ENCODE measurements around the gene BSN.

Gene BSN

GRCh38 chr3:49529567-49529966, 24.7 kb upstream of the BSN start:
- no peak overlapping the region for H3K4me3 ChIP-seq (replicated peaks; ENCODE audit: low read depth, low read length)
- DNase-seq (ENCODE audit: extremely low read depth, low read depth): no peak
- TF ChIP-seq CTCF (IDR thresholded peaks at IDR 0.05; ENCODE audit: low read depth, low read length, missing control alignments): no peak

- DNase-seq (ENCODE audit: extremely low read depth, low read depth): no peak
- no peak overlapping the region for H3K4me3 ChIP-seq (replicated peaks; ENCODE audit: low read depth, low read length)
- no peak for TF ChIP-seq CTCF (IDR thresholded peaks at IDR 0.05; ENCODE audit: low read depth, low read length, missing control alignments)
Observed at GRCh38 chr3:49530231-49530630, 24.0 kb upstream of the BSN start.

GRCh38 chr3:49530701-49531100, 23.6 kb upstream of the BSN start:
- no peak for TF ChIP-seq CTCF (IDR thresholded peaks at IDR 0.05; ENCODE audit: low read depth, low read length, missing control alignments)
- DNase-seq (ENCODE audit: extremely low read depth, low read depth): no peak
- no peak overlapping the region for H3K4me3 ChIP-seq (replicated peaks; ENCODE audit: low read depth, low read length)

- DNase-seq (ENCODE audit: extremely low read depth, low read depth): no peak
- no peak overlapping the region for H3K4me3 ChIP-seq (replicated peaks; ENCODE audit: low read depth, low read length)
- no peak for TF ChIP-seq CTCF (IDR thresholded peaks at IDR 0.05; ENCODE audit: low read depth, low read length, missing control alignments)
Observed at GRCh38 chr3:49531218-49531617, 23.1 kb upstream of the BSN start.

GRCh38 chr3:49531715-49532114, 22.6 kb upstream of the BSN start:
- no peak for DNase-seq (ENCODE audit: extremely low read depth, low read depth)
- no peak overlapping the region for H3K4me3 ChIP-seq (replicated peaks; ENCODE audit: low read depth, low read length)
- no peak for TF ChIP-seq CTCF (IDR thresholded peaks at IDR 0.05; ENCODE audit: low read depth, low read length, missing control alignments)

- no peak overlapping the region for H3K4me3 ChIP-seq (replicated peaks; ENCODE audit: low read depth, low read length)
- TF ChIP-seq CTCF (IDR thresholded peaks at IDR 0.05; ENCODE audit: low read depth, low read length, missing control alignments): no peak
- DNase-seq (ENCODE audit: extremely low read depth, low read depth): no peak
Observed at GRCh38 chr3:49533031-49533430, 21.2 kb upstream of the BSN start.

GRCh38 chr3:49533786-49534519, 20.3 kb upstream of the BSN start:
- TF ChIP-seq CTCF (IDR thresholded peaks at IDR 0.05; ENCODE audit: low read depth, low read length, missing control alignments): no peak
- DNase-seq (ENCODE audit: extremely low read depth, low read depth): no peak
- no peak overlapping the region for H3K4me3 ChIP-seq (replicated peaks; ENCODE audit: low read depth, low read length)
